NOMO-1 treated with DMSO at 0.1 percent for 48 hours (cell line): ENCODE results near the gene RHBDL3.
A peak's percentile ranks its signal among the peaks of the same experiment; 100 is the strongest.
"Not testable (repeated sequence)": the region's sequence is repeated elsewhere in the genome, so short reads cannot be mapped to it uniquely, and the experiment has no call there.

Experiments used
- DNase-seq: peaks from one replicate; lab custom pipeline; 2025; ENCODE audit not compliant: unreplicated experiment; lab: John Stamatoyannopoulos, UW

RHBDL3 gene

GRCh38 chr17:32265192-32265923, at the start of gene RHBDL3:
TSS of gene RHBDL3 (plus strand) at chr17:32265832. CDS start at chr17:32266190, 358 bp downstream.
- DNase-seq = no peak

- DNase-seq = no peak
Observed at GRCh38 chr17:32222621-32223020, 43.0 kb upstream of the RHBDL3 start.

DNA sequence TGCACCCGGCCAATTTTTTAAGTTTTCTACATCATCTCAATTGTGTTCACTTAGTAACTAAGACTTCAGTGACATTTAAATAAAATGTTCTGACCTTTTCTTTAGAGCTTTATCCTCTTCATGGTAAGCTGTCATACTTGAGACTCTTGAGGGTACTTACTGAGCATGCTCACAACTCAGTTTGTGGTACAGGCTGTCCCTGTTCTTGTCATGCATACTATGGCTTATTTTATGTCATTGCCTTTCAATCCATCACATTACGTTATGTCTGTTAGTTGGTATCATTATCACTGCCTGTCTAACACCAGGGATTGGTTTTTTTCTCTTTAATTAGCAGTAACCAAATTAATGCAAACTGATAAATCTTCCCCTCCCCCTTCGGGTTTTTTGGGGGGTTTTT, 41.9 kb upstream of the RHBDL3 start:
- DNase-seq = no peak

DNA sequence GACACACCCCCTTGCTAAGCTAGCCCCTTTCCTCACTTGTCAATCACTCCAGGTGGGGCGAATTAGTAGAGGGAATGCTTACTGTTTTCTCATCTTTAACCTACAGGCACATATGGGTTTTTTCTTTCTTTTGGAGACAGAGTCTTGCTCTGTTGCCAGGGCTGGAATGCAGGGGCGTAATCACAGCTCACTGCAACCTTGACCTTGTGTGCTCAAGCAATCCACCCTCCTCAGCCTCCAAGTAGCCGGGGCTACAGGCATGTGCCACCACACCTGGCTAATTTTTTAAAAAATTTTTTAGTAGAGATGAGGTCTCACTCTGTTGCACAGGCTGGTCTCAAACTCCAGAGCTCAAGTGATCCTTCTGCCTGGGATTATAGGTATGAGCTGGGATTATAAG, 38.7 kb upstream of the RHBDL3 start:
- no peak for DNase-seq

DNA sequence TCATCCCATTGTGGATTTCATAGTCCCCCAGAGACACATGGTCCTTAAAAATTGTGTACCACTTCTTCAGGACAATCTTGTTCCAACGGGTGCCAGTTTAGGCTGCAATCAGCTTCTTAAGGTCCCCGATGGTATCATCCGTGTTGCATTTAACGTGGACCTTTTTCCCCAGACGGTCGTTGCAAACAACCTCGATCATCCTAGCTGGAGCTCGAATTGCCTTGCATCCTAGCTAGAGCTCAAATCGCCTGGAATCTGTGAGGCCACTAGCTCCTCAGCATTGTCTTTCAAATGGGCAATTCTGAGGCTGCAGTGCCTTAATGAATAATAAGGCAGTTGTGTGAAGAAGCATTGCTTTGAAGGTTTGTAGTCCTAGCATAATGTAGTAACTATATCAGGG, 37.7 kb upstream of the RHBDL3 start:
- DNase-seq = no peak

DNA sequence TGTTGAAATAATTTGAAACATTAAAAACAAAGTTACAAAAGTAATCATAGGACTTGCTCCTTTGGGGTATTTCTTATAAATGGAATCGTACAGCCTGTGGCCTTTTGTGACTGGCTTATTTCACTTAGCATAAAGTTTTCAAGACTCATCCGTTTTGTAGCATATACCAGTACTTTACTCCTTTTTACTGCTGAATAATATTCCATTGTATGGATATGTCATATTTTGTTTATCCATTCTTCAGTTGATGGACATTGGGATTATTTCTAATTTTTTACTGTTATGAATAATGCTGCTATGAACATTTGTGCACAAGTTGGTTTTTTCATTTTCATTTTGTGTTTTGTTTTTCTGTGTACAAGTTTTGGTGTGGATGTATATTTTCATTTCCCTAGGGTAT, 30.0 kb upstream of the RHBDL3 start:
- DNase-seq = no peak

DNA sequence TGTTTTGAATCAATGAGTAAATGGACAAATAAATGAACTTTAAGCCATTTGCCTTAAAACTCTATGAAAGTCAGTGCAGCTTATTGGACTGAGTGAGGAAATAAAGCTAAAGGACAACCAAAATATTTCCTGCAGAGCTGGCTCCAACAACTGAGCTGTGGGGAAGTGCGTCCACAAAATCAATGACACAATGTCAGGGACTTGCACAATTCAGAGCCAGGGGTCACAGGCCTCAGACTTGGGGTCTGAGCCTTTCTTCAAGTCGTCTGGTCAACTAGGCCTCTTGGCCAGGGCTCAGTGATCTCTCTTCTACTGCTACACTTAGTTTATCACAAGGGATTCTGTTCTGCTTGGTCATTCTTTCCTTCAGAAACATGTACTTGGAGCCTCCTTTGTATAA, 26.2 kb upstream of the RHBDL3 start:
- peak; percentile 31 for DNase-seq

GRCh38 chr17:32240750-32241149, 24.9 kb upstream of the RHBDL3 start:
- DNase-seq = no peak

GRCh38 chr17:32241640-32242039, 24.0 kb upstream of the RHBDL3 start:
- DNase-seq = no peak

DNA sequence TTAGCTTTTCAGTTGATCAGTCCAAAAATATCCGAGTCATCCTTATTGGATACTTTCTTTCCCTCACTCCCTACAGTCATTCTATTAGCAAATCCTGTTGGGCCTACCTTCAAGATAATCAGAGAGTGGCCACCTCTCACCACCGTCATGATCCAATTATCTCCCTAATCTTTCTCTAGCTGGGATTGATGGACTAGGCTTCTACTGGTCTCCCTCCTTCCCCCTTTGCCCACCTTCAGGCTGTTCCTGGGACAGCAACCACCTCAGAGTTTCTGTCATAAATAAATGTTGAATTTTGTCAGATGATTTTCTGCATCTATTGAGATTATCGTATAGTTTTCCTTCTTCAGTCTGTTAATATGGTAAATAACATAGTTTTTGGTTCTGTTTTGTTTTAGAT, 16.2 kb upstream of the RHBDL3 start:
- DNase-seq = no peak

GRCh38 chr17:32253117-32253611, 12.5 kb upstream of the RHBDL3 start:
- DNase-seq = peak; percentile 62

- DNase-seq = no peak
Observed at GRCh38 chr17:32256012-32256700, 9.5 kb upstream of the RHBDL3 start.

DNA sequence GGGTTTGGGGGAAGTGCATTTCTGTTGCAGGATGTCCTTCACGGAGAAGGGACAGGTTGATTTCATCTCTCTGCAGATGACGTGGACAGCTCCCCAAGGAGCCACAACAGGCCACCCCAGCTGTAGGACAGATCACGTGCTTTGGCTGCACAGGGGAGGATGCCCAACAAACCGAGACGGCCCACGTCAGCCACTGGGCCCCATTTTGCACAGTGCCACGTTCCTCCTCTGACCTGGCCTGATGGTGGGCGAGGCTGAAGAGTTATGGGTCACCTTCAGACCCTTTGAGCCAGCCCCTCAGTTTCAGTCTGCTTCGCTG, 9.0 kb upstream of the RHBDL3 start:
- DNase-seq = no peak

DNA sequence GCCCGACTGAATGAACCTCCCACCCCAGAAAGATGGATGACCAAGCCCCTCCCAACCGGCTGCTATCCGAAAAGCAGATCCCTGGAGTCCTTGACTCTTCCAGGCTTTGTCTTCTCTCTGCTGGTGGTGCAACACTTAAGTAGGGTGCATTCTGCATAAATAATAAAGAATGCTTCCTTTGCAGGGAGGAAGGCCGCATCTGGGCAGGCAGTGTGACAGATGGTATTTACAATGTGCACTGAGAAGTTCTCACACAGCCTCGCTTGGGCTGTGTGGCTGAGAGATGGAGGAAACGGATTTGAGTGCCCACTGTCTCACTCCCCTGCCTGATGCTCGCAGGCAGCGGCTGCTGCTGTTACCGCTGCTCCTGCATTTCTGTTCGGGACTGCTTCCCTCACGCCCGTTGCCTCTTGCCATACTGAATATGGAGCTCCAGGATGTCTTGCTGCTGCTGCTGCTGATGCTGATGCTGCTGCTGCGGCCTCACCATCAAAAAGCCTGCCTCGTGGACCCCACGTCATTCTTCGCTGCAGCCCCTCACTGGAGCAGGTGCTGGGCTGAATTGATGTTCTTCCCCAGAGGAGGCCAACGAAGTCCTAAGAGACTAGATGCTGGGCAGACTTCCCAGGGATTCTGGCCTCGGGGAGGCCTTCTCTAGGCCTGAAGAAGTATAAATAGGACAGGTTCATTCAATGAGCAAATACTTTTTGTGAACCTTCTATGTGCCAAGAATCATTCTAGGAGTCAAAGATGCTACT, 7.1 kb upstream of the RHBDL3 start:
- no peak for DNase-seq

- DNase-seq = no peak
Observed at GRCh38 chr17:32259586-32259985, 6.0 kb upstream of the RHBDL3 start.

DNA sequence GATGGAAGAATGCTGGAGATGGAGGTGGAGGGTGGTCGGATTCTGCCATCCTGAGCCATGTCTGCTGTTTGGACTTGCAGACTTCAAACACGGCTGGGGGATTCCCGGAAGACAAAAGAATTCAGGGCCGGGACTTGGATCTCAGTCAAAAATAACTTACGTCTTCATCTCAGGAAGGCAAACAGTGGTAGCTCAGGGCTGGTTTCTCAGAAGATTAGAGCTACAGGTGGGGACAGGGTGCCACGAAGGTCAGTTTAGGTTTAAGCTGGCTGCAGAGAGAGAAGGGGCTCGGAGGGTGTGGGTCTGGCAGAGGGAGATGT, 4.3 kb upstream of the RHBDL3 start:
- DNase-seq = no peak

DNA sequence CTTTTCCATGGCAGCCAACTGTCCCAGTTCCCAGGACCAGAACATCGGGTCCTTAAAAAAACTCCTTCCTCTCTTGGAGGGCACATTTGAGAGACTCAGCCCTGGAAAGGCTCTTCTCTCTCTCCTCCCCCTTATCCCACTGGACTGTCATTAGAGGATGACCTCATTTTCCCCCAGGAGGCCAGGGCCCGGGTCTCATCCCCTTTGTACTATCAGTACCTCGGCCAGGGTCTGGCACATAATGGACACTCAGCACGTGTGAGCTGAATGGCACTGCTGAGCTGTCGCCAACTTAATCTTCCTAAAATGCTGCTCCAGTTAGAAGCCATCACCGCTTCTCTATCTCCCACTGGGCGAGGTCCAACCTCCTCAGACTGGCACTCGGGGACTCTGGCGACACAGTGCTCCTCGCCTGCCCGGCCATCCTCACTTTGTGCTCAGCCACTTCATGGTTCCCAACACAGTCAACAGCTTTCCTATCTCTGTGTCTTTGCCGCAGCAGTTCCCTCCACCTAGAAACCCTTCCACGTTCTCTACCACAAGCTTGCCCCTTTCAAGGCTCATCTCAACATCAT, 3.6 kb upstream of the RHBDL3 start:
- DNase-seq = no peak

- DNase-seq = not testable (repeated sequence)
Observed at GRCh38 chr17:32263515-32263914, 2.1 kb upstream of the RHBDL3 start.

GRCh38 chr17:32264140-32264799, 1.4 kb upstream of the RHBDL3 start:
- no peak for DNase-seq

- DNase-seq = no peak
Observed at GRCh38 chr17:32264823-32265191, 825 bp upstream of the RHBDL3 start.

GRCh38 chr17:32266051-32266388, 388 bp downstream of the RHBDL3 start:
- DNase-seq = no peak
